Right renal cortex interstitium (tissue), 3 donors: Measurements from ENCODE around the gene UNC119B. TPM values are rescaled to one million over a fixed set of nuclear protein-coding genes. Genes with fewer than 3 reads are reported as not detected.
"Not testable (repeated sequence)": the region's sequence is repeated elsewhere in the genome, so short reads cannot be mapped to it uniquely, and the experiment has no call there.

ENCODE experiments used
- DNase-seq, 3 donors: peaks; one replicate each; pipeline ENCODE4 v3.0.0-alpha.2; 2013; ENCODE audit warnings: low read depth in 3 of 3, low spot score in 2 of 3
- polyA plus RNA-seq, 3 donors: library from polyadenylated mRNA; unstranded; fragments of 120-200 nt; gene quantifications; one replicate each; pipeline ENCODE4 v1.2.1, GENCODE V29; 2013; ENCODE audit not compliant: insufficient read length in 3 of 3

Gene UNC119B
- polyA plus RNA-seq = 10 to 100 TPM; 77.5 to 88.9 (median 81.4) TPM

GRCh38 chr12:120710031-120710804, at the start of gene UNC119B:
Gene UNC119B (plus strand): TSS chr12:120710458. CDS start chr12:120710475, 17 bp downstream.
- no peak for DNase-seq

GRCh38 chr12:120661432-120661831, 48.8 kb upstream of the UNC119B start:
- DNase-seq = no peak

GRCh38 chr12:120662879-120663278, 47.4 kb upstream of the UNC119B start:
- no peak for DNase-seq

- no peak for DNase-seq
Measured at GRCh38 chr12:120663741-120664140, 46.5 kb upstream of the UNC119B start.

- no peak for DNase-seq
Measured at GRCh38 chr12:120666571-120667390, 43.5 kb upstream of the UNC119B start.

GRCh38 chr12:120668091-120668867, 42.0 kb upstream of the UNC119B start:
- DNase-seq = no peak

- DNase-seq = no peak
Measured at GRCh38 chr12:120668868-120669840, 41.1 kb upstream of the UNC119B start.

GRCh38 chr12:120670237-120670636, 40.0 kb upstream of the UNC119B start:
- not testable (repeated sequence) for DNase-seq

- DNase-seq = no peak
Measured at GRCh38 chr12:120670667-120671066, 39.6 kb upstream of the UNC119B start.

- no peak for DNase-seq
Measured at GRCh38 chr12:120674097-120674636, 36.1 kb upstream of the UNC119B start.

GRCh38 chr12:120677765-120678473, 32.3 kb upstream of the UNC119B start:
- DNase-seq = no peak

GRCh38 chr12:120678572-120678971, 31.7 kb upstream of the UNC119B start:
- no peak for DNase-seq

GRCh38 chr12:120680165-120680738, 30.0 kb upstream of the UNC119B start:
- DNase-seq = no peak

- DNase-seq = no peak
Measured at GRCh38 chr12:120684523-120684932, 25.7 kb upstream of the UNC119B start.

- DNase-seq = no peak
Measured at GRCh38 chr12:120685522-120685921, 24.7 kb upstream of the UNC119B start.

GRCh38 chr12:120686151-120686689, 24.0 kb upstream of the UNC119B start:
- DNase-seq = peak; percentile 93 to 97 (median 94)

- DNase-seq = peak; percentile 94 to 95 (median 94)
Measured at GRCh38 chr12:120686690-120687577, 23.3 kb upstream of the UNC119B start, which contains the start of gene MLEC. Gene MLEC (plus strand): TSS chr12:120687149. CDS start chr12:120687297, 148 bp downstream.
